ENCODE data around the gene KIFAP3. TPM values are rescaled to one million over a fixed set of nuclear protein-coding genes. Genes with fewer than 3 reads are reported as not detected.
"Not testable (repeated sequence)": the region's sequence is repeated elsewhere in the genome, so short reads cannot be mapped to it uniquely, and the experiment has no call there.

Gene KIFAP3
- total and polyA plus RNA-seq, 4 experiments from 2014 or later: 16.1 to 22.2 (median 18.5) TPM

- POLR2A ChIA-PET (ENCODE audit: partially characterized antibody): not testable (repeated sequence)
Observed at GRCh38 chr1:170076952-170077351, 2.5 kb upstream of the KIFAP3 start.

GRCh38 chr1:170076199-170076598 lies 1.7 kb upstream of the KIFAP3 start:
- Mint-ChIP-seq H3K4me3 (no peak overlapping the region), H3K9me3 (peaks cover 0 to 8% (median 6%) of the 10 kb centered on the region in 8 donors), H3K27me3 (peaks cover 0 to 2% of the 10 kb centered on the region in 2 donors), H3K36me3 (peaks cover 4 to 9% of the 10 kb centered on the region in 2 donors), H3K27ac (peak overlapping the region in 2 of 7 donors; percentile 59 to 85), H3K4me1 (peaks cover 25 to 44% (median 32%) of the 10 kb centered on the region in 4 donors)
- ChIA-PET POLR2A (ENCODE audit: partially characterized antibody) (interaction anchor here (0.6 to 3.9 kb wide), 2 partner anchors 182 to 1894 kb away, joined by 3 to 26 read pairs; partner anchors contain the start of gene SCYL3), CTCF (ENCODE audit: partially characterized antibody) (interaction anchor here (1.0 to 1.3 kb wide), 2 partner anchors 24 to 183 kb away, joined by 3 to 7 read pairs; partner anchors contain the start of gene SCYL3)
- no peak for DNase-seq
- no peak overlapping the region for H3K27ac ChIP-seq (ENCODE audit: low read depth, low read length)
- H3K4me3 ChIP-seq (ENCODE audit: low read length in 2 of 2): no peak overlapping the region
- H3K36me3 ChIP-seq (ENCODE audit: insufficient read depth, low read length): no peaks in the 10 kb centered on the region
- no peaks in the 10 kb centered on the region for H3K27me3 ChIP-seq (ENCODE audit: insufficient read depth, low read length)
- intact Hi-C loops (cut with micrococcal nuclease): loop anchor here (10.0 kb wide), 2 partner anchors 281 to 591 kb away; partner anchors contain the start of genes METTL18 and SLC19A2
- H3K4me1 ChIP-seq (ENCODE audit: insufficient read depth, low read length): peaks cover 36% of the 10 kb centered on the region
- no peaks in the 10 kb centered on the region for H3K9me3 ChIP-seq (ENCODE audit: control insufficient read depth in 1 of 2, low read length in 2 of 2)

More at GRCh38 chr1:170076952-170077351, 2.5 kb upstream of the KIFAP3 start:
- intact Hi-C loops (cut with micrococcal nuclease): loop anchor here (10.0 kb wide), 2 partner anchors 282 to 592 kb away; partner anchors contain the start of genes METTL18 and SLC19A2
- H3K36me3 ChIP-seq (ENCODE audit: insufficient read depth, low read length); H3K9me3 ChIP-seq (ENCODE audit: control insufficient read depth in 1 of 2, low read length in 2 of 2); CTCF ChIA-PET (ENCODE audit: partially characterized antibody); H3K4me3 Mint-ChIP-seq; H3K4me3 ChIP-seq (ENCODE audit: low read length in 2 of 2); H3K27me3 Mint-ChIP-seq; H3K36me3 Mint-ChIP-seq; H3K9me3 Mint-ChIP-seq; H3K27ac ChIP-seq (ENCODE audit: low read depth, low read length); H3K27ac Mint-ChIP-seq; H3K27me3 ChIP-seq (ENCODE audit: insufficient read depth, low read length): not testable (repeated sequence)
- peaks cover 29% of the 10 kb centered on the region for H3K4me1 ChIP-seq (ENCODE audit: insufficient read depth, low read length)
- peaks cover 22 to 37% (median 28%) of the 10 kb centered on the region in 4 donors for H3K4me1 Mint-ChIP-seq
- DNase-seq: peak in 1 of 5 donors; percentile 9

- H3K4me3 ChIP-seq (ENCODE audit: low read length in 2 of 2): peak overlapping the region; percentile 71 to 77
- peaks cover 34 to 54% (median 42%) of the 10 kb centered on the region in 4 donors for H3K4me1 Mint-ChIP-seq
- intact Hi-C loops (cut with micrococcal nuclease): loop anchor here (10.0 kb wide), 2 partner anchors 280 to 590 kb away; partner anchors contain the start of genes METTL18 and SLC19A2
- H3K36me3 ChIP-seq (ENCODE audit: insufficient read depth, low read length): no peaks in the 10 kb centered on the region
- POLR2A ChIA-PET (ENCODE audit: partially characterized antibody): interaction anchor here (0.9 to 3.9 kb wide), 9 partner anchors 11 to 1239 kb away, joined by 3 to 26 read pairs (median 4); partner anchors contain the start of genes BLZF1, FMO4, NME7 and SCYL3
- peak overlapping the region; percentile 85 to 99 (median 97) for H3K27ac Mint-ChIP-seq
- H3K9me3 ChIP-seq (ENCODE audit: control insufficient read depth in 1 of 2, low read length in 2 of 2): no peaks in the 10 kb centered on the region
- peak in 1 of 5 donors; percentile 7 for DNase-seq
- no peaks in the 10 kb centered on the region for H3K27me3 ChIP-seq (ENCODE audit: insufficient read depth, low read length)
- peaks cover 0 to 8% (median 6%) of the 10 kb centered on the region in 8 donors for H3K9me3 Mint-ChIP-seq
- CTCF ChIA-PET (ENCODE audit: partially characterized antibody): interaction anchor here (0.8 to 1.9 kb wide), 10 partner anchors 25 to 1238 kb away, joined by 3 to 6 read pairs (median 3); partner anchors contain the start of genes FMO4, GORAB and SCYL3
- peaks cover 43% of the 10 kb centered on the region for H3K4me1 ChIP-seq (ENCODE audit: insufficient read depth, low read length)
- peaks cover 8 to 9% of the 10 kb centered on the region in 2 donors for H3K36me3 Mint-ChIP-seq
- H3K4me3 Mint-ChIP-seq: peak overlapping the region; percentile 90 to 98 (median 96)
- peak overlapping the region; percentile 74 for H3K27ac ChIP-seq (ENCODE audit: low read depth, low read length)
- H3K27me3 Mint-ChIP-seq: peaks cover 0 to 2% of the 10 kb centered on the region in 2 donors
Observed at GRCh38 chr1:170075186-170075585, 691 bp upstream of the KIFAP3 start.

GRCh38 chr1:170073893-170074249 lies 624 bp downstream of the KIFAP3 start:
- no peaks in the 10 kb centered on the region for H3K27me3 Mint-ChIP-seq
- ChIA-PET CTCF (ENCODE audit: partially characterized antibody) (interaction anchor here (1.1 to 1.9 kb wide), 7 partner anchors 17 to 458 kb away, joined by 3 to 6 read pairs (median 4); partner anchors contain the start of genes GORAB and SCYL3), POLR2A (ENCODE audit: partially characterized antibody) (interaction anchor here (0.7 to 3.9 kb wide), 11 partner anchors 8 to 1240 kb away, joined by 3 to 26 read pairs (median 4); partner anchors contain the start of genes BLZF1, FMO4, NME7 and SCYL3)
- no peak for DNase-seq
- no peaks in the 10 kb centered on the region for H3K9me3 ChIP-seq (ENCODE audit: control insufficient read depth in 1 of 2, low read length in 2 of 2)
- no peaks in the 10 kb centered on the region for H3K27me3 ChIP-seq (ENCODE audit: insufficient read depth, low read length)
- H3K4me1 ChIP-seq (ENCODE audit: insufficient read depth, low read length): peaks cover 50% of the 10 kb centered on the region
- peak overlapping the region; percentile 71 to 77 for H3K4me3 ChIP-seq (ENCODE audit: low read length in 2 of 2)
- peak overlapping the region; percentile 74 for H3K27ac ChIP-seq (ENCODE audit: low read depth, low read length)
- no peaks in the 10 kb centered on the region for H3K36me3 ChIP-seq (ENCODE audit: insufficient read depth, low read length)
- peaks cover 5 to 9% of the 10 kb centered on the region in 2 donors for H3K36me3 Mint-ChIP-seq
- peak overlapping the region; percentile 90 to 98 (median 96) for H3K4me3 Mint-ChIP-seq
- H3K4me1 Mint-ChIP-seq: peaks cover 46 to 67% (median 54%) of the 10 kb centered on the region in 4 donors
- intact Hi-C loops (cut with micrococcal nuclease): loop anchor here (1.0 to 10.0 kb wide), 6 partner anchors 145 to 707 kb away; partner anchors contain the start of genes GORAB, METTL18, NME7 and SLC19A2
- peaks cover 0 to 4% (median 0%) of the 10 kb centered on the region in 8 donors for H3K9me3 Mint-ChIP-seq
- peak overlapping the region; percentile 85 to 99 (median 97) for H3K27ac Mint-ChIP-seq

- Mint-ChIP-seq H3K27me3 (no peaks in the 10 kb centered on the region), H3K9me3 (no peaks in the 10 kb centered on the region), H3K4me1 (peaks cover 58 to 87% (median 70%) of the 10 kb centered on the region in 4 donors), H3K36me3 (peaks cover 5 to 9% of the 10 kb centered on the region in 2 donors), H3K4me3 (no peak overlapping the region), H3K27ac (no peak overlapping the region)
- ChIA-PET POLR2A (ENCODE audit: partially characterized antibody) (no interaction called here), CTCF (ENCODE audit: partially characterized antibody) (no interaction called here)
- H3K36me3 ChIP-seq (ENCODE audit: insufficient read depth, low read length): no peaks in the 10 kb centered on the region
- intact Hi-C loops (cut with micrococcal nuclease): loop anchor here (5.0 to 10.0 kb wide), 3 partner anchors 277 to 587 kb away; partner anchors contain the start of genes GORAB, METTL18 and SLC19A2
- H3K4me3 ChIP-seq (ENCODE audit: low read length in 2 of 2): no peak overlapping the region
- H3K27ac ChIP-seq (ENCODE audit: low read depth, low read length): no peak overlapping the region
- H3K9me3 ChIP-seq (ENCODE audit: control insufficient read depth in 1 of 2, low read length in 2 of 2): no peaks in the 10 kb centered on the region
- H3K27me3 ChIP-seq (ENCODE audit: insufficient read depth, low read length): no peaks in the 10 kb centered on the region
- no peak for DNase-seq
- H3K4me1 ChIP-seq (ENCODE audit: insufficient read depth, low read length): peaks cover 65% of the 10 kb centered on the region
Observed at GRCh38 chr1:170071378-170071777, 3.1 kb downstream of the KIFAP3 start.

GRCh38 chr1:170068923-170069322 lies 5.6 kb downstream of the KIFAP3 start:
- no peaks in the 10 kb centered on the region for H3K27me3 ChIP-seq (ENCODE audit: insufficient read depth, low read length)
- Mint-ChIP-seq H3K4me3 (peak overlapping the region; percentile 1 to 77 (median 45)), H3K27me3 (no peaks in the 10 kb centered on the region), H3K9me3 (no peaks in the 10 kb centered on the region), H3K36me3 (peaks cover 1 to 5% of the 10 kb centered on the region in 2 donors), H3K27ac (peak overlapping the region in 6 of 7 donors; percentile 48 to 85 (median 68)), H3K4me1 (peaks cover 48 to 69% (median 55%) of the 10 kb centered on the region in 4 donors)
- no peaks in the 10 kb centered on the region for H3K9me3 ChIP-seq (ENCODE audit: control insufficient read depth in 1 of 2, low read length in 2 of 2)
- H3K36me3 ChIP-seq (ENCODE audit: insufficient read depth, low read length): no peaks in the 10 kb centered on the region
- intact Hi-C loops (cut with micrococcal nuclease): no loop called here
- no peak overlapping the region for H3K27ac ChIP-seq (ENCODE audit: low read depth, low read length)
- H3K4me1 ChIP-seq (ENCODE audit: insufficient read depth, low read length): peaks cover 54% of the 10 kb centered on the region
- H3K4me3 ChIP-seq (ENCODE audit: low read length in 2 of 2): no peak overlapping the region
- CTCF ChIA-PET (ENCODE audit: partially characterized antibody): no interaction called here
- POLR2A ChIA-PET (ENCODE audit: partially characterized antibody): no interaction called here
- DNase-seq: no peak

GRCh38 chr1:170067253-170067819 lies 7.2 kb downstream of the KIFAP3 start:
- no peak for DNase-seq
- Histone ChIP-seq H3K27me3 (ENCODE audit: insufficient read depth, low read length) (no peaks in the 10 kb centered on the region), H3K27ac (ENCODE audit: low read depth, low read length) (no peak overlapping the region), H3K9me3 (ENCODE audit: control insufficient read depth in 1 of 2, low read length in 2 of 2) (no peaks in the 10 kb centered on the region), H3K4me1 (ENCODE audit: insufficient read depth, low read length) (peaks cover 44% of the 10 kb centered on the region), H3K36me3 (ENCODE audit: insufficient read depth, low read length) (no peaks in the 10 kb centered on the region), H3K4me3 (ENCODE audit: low read length in 2 of 2) (no peak overlapping the region)
- Mint-ChIP-seq H3K27me3 (no peaks in the 10 kb centered on the region), H3K4me1 (peaks cover 43 to 62% (median 54%) of the 10 kb centered on the region in 4 donors), H3K4me3 (peak overlapping the region in 1 of 8 donors; percentile 17), H3K36me3 (peaks cover 9 to 12% of the 10 kb centered on the region in 2 donors), H3K9me3 (peaks cover 0 to 3% (median 0%) of the 10 kb centered on the region in 8 donors), H3K27ac (no peak overlapping the region)
- ChIA-PET CTCF (ENCODE audit: partially characterized antibody) (no interaction called here), POLR2A (ENCODE audit: partially characterized antibody) (no interaction called here)
- intact Hi-C loops (cut with micrococcal nuclease): no loop called here
